ACC112 (cell line): ENCODE measurements around the gene ICOS.

Experiments
- H2AFZ ChIP-seq: fragments of 200-600 bp; sonication (generic); one replicate; pipeline ENCODE4 v1.6.0; 2017; ENCODE audit warnings: antibody characterized with exemption, low read length; ENCODE audit not compliant: unreplicated experiment
- H3K27ac ChIP-seq: fragments of 200-600 bp; sonication (generic); 2 replicates; pipeline ENCODE4 v1.5.1; 2014; ENCODE audit warnings: low read depth, mild to moderate bottlenecking, antibody characterized with exemption, low read length, moderate library complexity
- H3K27me3 ChIP-seq: fragments of 200-600 bp; sonication (generic); 2 replicates; pipeline ENCODE4 v1.6.1; 2014; ENCODE audit warnings: mild to moderate bottlenecking, antibody characterized with exemption, low read length, moderate library complexity, mixed read lengths; ENCODE audit not compliant: insufficient read depth
- H3K36me3 ChIP-seq: fragments of 200-600 bp; sonication (generic); 2 replicates; pipeline ENCODE4 v1.6.1; 2016; ENCODE audit warnings: mild to moderate bottlenecking, antibody characterized with exemption, low read length, moderate library complexity, mixed read lengths; ENCODE audit not compliant: insufficient read depth
- H3K4me1 ChIP-seq: fragments of 200-600 bp; sonication (generic); one replicate; pipeline ENCODE4 v1.6.1; 2016; ENCODE audit warnings: low read length, mixed read lengths; ENCODE audit not compliant: insufficient read depth, unreplicated experiment, control insufficient read depth
- H3K4me3 ChIP-seq: fragments of 200-600 bp; sonication (generic); 2 replicates; pipeline ENCODE4 v1.5.1; 2014; ENCODE audit warnings: mild to moderate bottlenecking, low read depth, low read length
- H3K79me2 ChIP-seq: fragments of 200-600 bp; sonication (generic); one replicate; pipeline ENCODE4 v1.6.0; 2016; ENCODE audit warnings: low read length; ENCODE audit not compliant: control insufficient read depth, unreplicated experiment, insufficient read depth

ICOS gene

GRCh38 chr2:204005940-204006721, 69.6 kb downstream of the ICOS start:
- H2AFZ ChIP-seq: no peak overlapping the region
- no peaks in the 10 kb centered on the region for H3K4me1 ChIP-seq
- no peaks in the 10 kb centered on the region for H3K79me2 ChIP-seq
- H3K27me3 ChIP-seq: peaks cover 18% of the 10 kb centered on the region
- no peak overlapping the region for H3K27ac ChIP-seq
- H3K36me3 ChIP-seq: no peaks in the 10 kb centered on the region
- H3K4me3 ChIP-seq: no peak overlapping the region

GRCh38 chr2:204008352-204008751, 71.8 kb downstream of the ICOS start:
- Histone ChIP-seq H3K4me3 (no peak overlapping the region), H3K4me1 (no peaks in the 10 kb centered on the region), H3K79me2 (no peaks in the 10 kb centered on the region), H3K27ac (no peak overlapping the region), H3K27me3 (peaks cover 34% of the 10 kb centered on the region), H2AFZ (no peak overlapping the region), H3K36me3 (no peaks in the 10 kb centered on the region)

DNA sequence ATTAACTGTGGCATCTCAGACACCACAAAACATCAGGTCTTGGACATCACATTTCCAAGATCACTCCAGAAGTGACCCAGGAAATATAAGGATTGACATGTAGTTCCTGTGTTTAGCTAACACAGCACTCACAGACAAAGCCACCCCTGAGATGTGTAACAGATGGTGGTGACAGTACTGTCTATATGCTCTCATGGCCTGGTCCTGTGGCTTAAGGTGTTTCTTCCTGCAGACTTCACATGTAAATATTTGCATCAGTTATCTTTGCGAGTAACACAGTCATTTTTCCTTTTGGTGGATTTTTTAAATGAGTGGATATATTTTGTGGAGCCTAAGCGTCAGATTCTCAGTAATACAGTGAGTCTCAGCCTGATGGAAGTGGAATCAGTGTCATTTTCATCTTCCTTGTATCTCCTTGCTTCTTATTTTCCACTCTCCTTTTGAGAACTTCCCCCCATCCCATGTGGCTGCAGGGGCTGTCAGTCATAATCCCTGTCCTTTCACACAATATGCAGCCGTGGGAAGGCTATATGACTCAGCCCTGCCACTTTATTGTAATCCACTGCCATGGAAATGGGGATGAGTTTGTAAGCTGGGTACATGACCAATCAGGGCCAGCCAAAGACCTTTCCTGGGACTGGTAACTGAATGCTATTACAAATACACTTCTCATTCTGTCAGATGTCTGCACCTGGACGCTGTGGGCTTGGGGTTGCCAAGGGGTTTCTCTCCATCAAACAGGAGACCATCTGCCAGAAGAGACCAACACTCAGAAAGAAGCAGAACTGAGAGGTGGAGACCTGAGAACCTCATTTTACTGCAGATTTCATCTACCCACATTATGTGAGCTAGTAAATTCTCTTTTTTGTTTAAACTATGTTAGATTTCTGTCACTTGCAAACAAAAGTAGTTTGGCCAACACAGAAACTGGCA, 74.3 kb downstream of the ICOS start:
- Histone ChIP-seq H3K4me1 (no peaks in the 10 kb centered on the region), H2AFZ (no peak overlapping the region), H3K36me3 (no peaks in the 10 kb centered on the region), H3K27me3 (peaks cover 47% of the 10 kb centered on the region), H3K4me3 (no peak overlapping the region), H3K27ac (no peak overlapping the region), H3K79me2 (no peaks in the 10 kb centered on the region)
